Measurements from ENCODE around the gene OSBPL7. TPM values are rescaled to one million over a fixed set of nuclear protein-coding genes. Genes with fewer than 3 reads are reported as not detected.

The OSBPL7 gene
- total and polyA plus RNA-seq, 2 donors (not counting 1 experiment from before 2014, with no cell fraction given), result 51.0 to 61.3 TPM

GRCh38 chr17:47810200-47810821, 11.3 kb downstream of the OSBPL7 start:
- no peaks in the 10 kb centered on the region for H4K20me1 ChIP-seq (ENCODE audit: control insufficient read depth, insufficient read depth, low read length, poor library complexity, severe bottlenecking)
- no peak overlapping the region for H3K4me3 ChIP-seq (ENCODE audit: control extremely low read depth in 1 of 5, extremely low read depth in 1 of 5, insufficient read depth in 1 of 5, low read depth in 2 of 5, low read length in 4 of 5)
- peak overlapping the region; percentile 20 for H3K27ac Mint-ChIP-seq
- TF ChIP-seq CTCF (IDR thresholded peaks at IDR 0.05) (no peak), EZH2 (IDR thresholded peaks at IDR 0.05; ENCODE audit: borderline replicate concordance, insufficient read depth, low read depth, low read length, poor library complexity, severe bottlenecking) (no peak)
- ATAC-seq (ENCODE audit: low read depth), result no peak
- no peak overlapping the region for H3K27ac ChIP-seq (ENCODE audit: low read length in 2 of 2)
- H3K9me3 Mint-ChIP-seq (ENCODE audit: insufficient read depth), result no peaks in the 10 kb centered on the region
- no peaks in the 10 kb centered on the region for H3K27me3 ChIP-seq (replicated peaks in 1 of 4; ENCODE audit: control extremely low read depth in 1 of 4, control insufficient read depth in 3 of 4, insufficient read depth in 4 of 4, low read length in 3 of 4)
- H3K4me3 Mint-ChIP-seq, result no peak overlapping the region
- no peak overlapping the region for H3K4me2 ChIP-seq (replicated peaks; ENCODE audit: low read depth, low read length, poor library complexity, severe bottlenecking)
- DNase-seq, result no peak
- ChIA-PET POLR2A (interaction anchor here (0.6 kb wide), 1 partner anchor 1024 kb away, joined by 4 read pairs; no protein-coding TSS in a partner anchor), CTCF (no interaction called here)
- H3K9me3 ChIP-seq (ENCODE audit: control extremely low read depth in 1 of 3, control insufficient read depth in 2 of 3, insufficient read depth in 1 of 3, low read length in 2 of 3), result no peaks in the 10 kb centered on the region
- WGBS (ENCODE audit: insufficient coverage), result 82% methylated on average over 3 of the region's 10 CpGs
- no peaks in the 10 kb centered on the region for H3K4me1 Mint-ChIP-seq
- peaks cover 0 to 58% of the 10 kb centered on the region in 2 experiments for H3K36me3 ChIP-seq (replicated peaks in 1 of 2; ENCODE audit: control extremely low read depth in 1 of 2, control insufficient read depth in 1 of 2, extremely low read depth in 1 of 2, insufficient read depth in 2 of 2, low read length in 1 of 2)
- H3K27me3 Mint-ChIP-seq, result no peaks in the 10 kb centered on the region
- no peaks in the 10 kb centered on the region for H3K4me1 ChIP-seq (ENCODE audit: control insufficient read depth in 2 of 2, insufficient read depth in 2 of 2, low read length in 2 of 2)
- no peak overlapping the region for H3K9ac ChIP-seq (ENCODE audit: low read length)
- H2AFZ ChIP-seq (ENCODE audit: insufficient read depth, low read depth, low read length, poor library complexity, severe bottlenecking), result no peak overlapping the region
- intact Hi-C loops (cut with micrococcal nuclease), result no loop called here
- H3K79me2 ChIP-seq (ENCODE audit: control insufficient read depth, insufficient read depth, low read length), result no peaks in the 10 kb centered on the region

GRCh38 chr17:47808830-47809480, 12.6 kb downstream of the OSBPL7 start:
- DNase-seq (no peak), ATAC-seq (ENCODE audit: low read depth) (no peak)

More at GRCh38 chr17:47808830-47809480, 12.6 kb downstream of the OSBPL7 start:
- no peaks in the 10 kb centered on the region for H3K9me3 ChIP-seq (ENCODE audit: control extremely low read depth in 1 of 3, control insufficient read depth in 2 of 3, insufficient read depth in 1 of 3, low read length in 2 of 3)
- Mint-ChIP-seq H3K4me3 (no peak overlapping the region), H3K27me3 (no peaks in the 10 kb centered on the region), H3K9me3 (ENCODE audit: insufficient read depth) (no peaks in the 10 kb centered on the region), H3K27ac (no peak overlapping the region), H3K4me1 (no peaks in the 10 kb centered on the region)
- H3K4me3 ChIP-seq (ENCODE audit: control extremely low read depth in 1 of 5, extremely low read depth in 1 of 5, insufficient read depth in 1 of 5, low read depth in 2 of 5, low read length in 4 of 5), result no peak overlapping the region
- intact Hi-C loops (cut with micrococcal nuclease), result loop anchor here (10.0 kb wide), 1 partner anchor 114 kb away; the partner anchor contains the start of gene TBKBP1
- no peaks in the 10 kb centered on the region for H3K4me1 ChIP-seq (ENCODE audit: control insufficient read depth in 2 of 2, insufficient read depth in 2 of 2, low read length in 2 of 2)
- no peaks in the 10 kb centered on the region for H3K27me3 ChIP-seq (replicated peaks in 1 of 4; ENCODE audit: control extremely low read depth in 1 of 4, control insufficient read depth in 3 of 4, insufficient read depth in 4 of 4, low read length in 3 of 4)
- no peaks in the 10 kb centered on the region for H3K79me2 ChIP-seq (ENCODE audit: control insufficient read depth, insufficient read depth, low read length)
- no peak overlapping the region for H2AFZ ChIP-seq (ENCODE audit: insufficient read depth, low read depth, low read length, poor library complexity, severe bottlenecking)
- H4K20me1 ChIP-seq (ENCODE audit: control insufficient read depth, insufficient read depth, low read length, poor library complexity, severe bottlenecking), result no peaks in the 10 kb centered on the region
- ChIA-PET POLR2A (no interaction called here), CTCF (interaction anchor here (0.6 to 0.7 kb wide), 2 partner anchors 76 to 106 kb away, joined by 3 read pairs; partner anchors contain the start of gene TBX21)
- H3K27ac ChIP-seq (ENCODE audit: low read length in 2 of 2), result no peak overlapping the region
- no peak for TF ChIP-seq EZH2 (IDR thresholded peaks at IDR 0.05; ENCODE audit: borderline replicate concordance, insufficient read depth, low read depth, low read length, poor library complexity, severe bottlenecking)
- WGBS (ENCODE audit: insufficient coverage), result 97% methylated on average over 21 of the region's 22 CpGs
- H3K9ac ChIP-seq (ENCODE audit: low read length), result no peak overlapping the region
- no peak overlapping the region for H3K4me2 ChIP-seq (replicated peaks; ENCODE audit: low read depth, low read length, poor library complexity, severe bottlenecking)
- peaks cover 0 to 51% of the 10 kb centered on the region in 2 experiments for H3K36me3 ChIP-seq (replicated peaks in 1 of 2; ENCODE audit: control extremely low read depth in 1 of 2, control insufficient read depth in 1 of 2, extremely low read depth in 1 of 2, insufficient read depth in 2 of 2, low read length in 1 of 2)
